HG03439 (cell line): Measurements from ENCODE around the gene PARD3.

ENCODE experiments used
- ATAC-seq: cut with Tn5 transposase; IDR thresholded peaks from one replicate; pipeline ENCODE4 v1.9.1; 2021; ENCODE audit warnings: mild to moderate bottlenecking, moderate library complexity; ENCODE audit not compliant: unreplicated experiment

Gene PARD3

GRCh38 chr10:34333513-34333912 lies 481.6 kb downstream of the PARD3 start:
- no peak for ATAC-seq

GRCh38 chr10:34327184-34327583 lies 487.9 kb downstream of the PARD3 start:
- ATAC-seq, result no peak

GRCh38 chr10:34323192-34323591 lies 491.9 kb downstream of the PARD3 start:
- ATAC-seq, result no peak

- no peak for ATAC-seq
Observed at GRCh38 chr10:34320265-34320664, 494.8 kb downstream of the PARD3 start.

- no peak for ATAC-seq
Observed at GRCh38 chr10:34319197-34319846, 495.8 kb downstream of the PARD3 start.

- no peak for ATAC-seq
Observed at GRCh38 chr10:34316154-34316553, 498.9 kb downstream of the PARD3 start.

- ATAC-seq, result no peak
Observed at GRCh38 chr10:34314457-34314856, 500.6 kb downstream of the PARD3 start.

- ATAC-seq, result no peak
Observed at GRCh38 chr10:34313888-34314287, 501.2 kb downstream of the PARD3 start.

- ATAC-seq, result no peak
Observed at GRCh38 chr10:34313353-34313752, 501.7 kb downstream of the PARD3 start.

- ATAC-seq, result no peak
Observed at GRCh38 chr10:34311679-34312078, 503.4 kb downstream of the PARD3 start.

GRCh38 chr10:34310234-34310633 lies 504.9 kb downstream of the PARD3 start:
- ATAC-seq, result no peak

GRCh38 chr10:34305189-34305588 lies 509.9 kb downstream of the PARD3 start:
- ATAC-seq, result peak; percentile 90

GRCh38 chr10:34303022-34303421 lies 512.1 kb downstream of the PARD3 start:
- no peak for ATAC-seq

GRCh38 chr10:34299105-34299611 lies 515.9 kb downstream of the PARD3 start:
- ATAC-seq, result no peak

- ATAC-seq, result no peak
Observed at GRCh38 chr10:34298346-34298818, 516.7 kb downstream of the PARD3 start.

- ATAC-seq, result no peak
Observed at GRCh38 chr10:34297541-34298345, 517.4 kb downstream of the PARD3 start.

- no peak for ATAC-seq
Observed at GRCh38 chr10:34295142-34295548, 520.0 kb downstream of the PARD3 start.

- no peak for ATAC-seq
Observed at GRCh38 chr10:34294137-34294536, 521.0 kb downstream of the PARD3 start.

- ATAC-seq, result no peak
Observed at GRCh38 chr10:34292675-34293074, 522.4 kb downstream of the PARD3 start.

GRCh38 chr10:34292194-34292565 lies 522.9 kb downstream of the PARD3 start:
- ATAC-seq, result no peak

GRCh38 chr10:34291466-34292193 lies 523.5 kb downstream of the PARD3 start:
- no peak for ATAC-seq
